ENCODE results near the gene CCDC171.

- TF ChIP-seq PRDM15 (CRISPR knock-in tag; IDR thresholded peaks at IDR 0.05) (no peak), CTCF (IDR thresholded peaks at IDR 0.05) (no peak), SP1 (CRISPR knock-in tag; conservative IDR thresholded peaks at IDR 0.05) (no peak), ZNF281 (CRISPR knock-in tag; IDR thresholded peaks at IDR 0.05) (no peak), USF1 (CRISPR knock-in tag; IDR thresholded peaks at IDR 0.05) (no peak)
Measured at GRCh38 chr9:15867334-15867733, 314.5 kb downstream of the CCDC171 start.
